Activated T-cell treated with anti-CD3 and anti-CD28 coated beads, Interleukin-2, amount 50 U/mL, for 1 hour (primary cell): ENCODE measurements around the gene SPIN1.

ENCODE experiments used
- DNase-seq: peaks from one replicate; pipeline ENCODE4 v3.0.0-alpha.2; 2020

Gene SPIN1

GRCh38 chr9:88390371-88390990, 2.2 kb downstream of the SPIN1 start:
- DNase-seq = no peak

DNA sequence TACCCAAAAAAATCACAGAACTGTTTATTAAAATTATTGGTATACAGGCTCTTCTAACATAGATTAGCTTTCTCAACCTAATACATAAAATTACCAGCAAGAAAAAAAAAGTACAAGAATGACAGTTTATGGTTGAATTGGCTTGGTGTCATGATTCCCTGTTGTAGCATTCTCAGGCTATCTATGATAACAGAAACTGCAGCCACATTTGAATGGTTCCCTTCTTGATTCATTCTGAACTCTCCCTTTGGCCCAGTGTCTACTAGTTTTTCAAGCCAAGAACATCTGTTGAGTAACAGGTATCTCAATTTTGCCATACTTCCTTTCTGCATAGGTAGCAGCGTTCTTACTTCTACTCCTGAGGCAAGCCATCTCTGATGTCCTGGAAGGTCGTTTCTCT, 3.0 kb downstream of the SPIN1 start:
- no peak for DNase-seq

- no peak for DNase-seq
Observed at GRCh38 chr9:88391921-88392320, 3.7 kb downstream of the SPIN1 start.

- no peak for DNase-seq
Observed at GRCh38 chr9:88392549-88392948, 4.3 kb downstream of the SPIN1 start.

- no peak for DNase-seq
Observed at GRCh38 chr9:88396836-88397577, 8.8 kb downstream of the SPIN1 start.

DNA sequence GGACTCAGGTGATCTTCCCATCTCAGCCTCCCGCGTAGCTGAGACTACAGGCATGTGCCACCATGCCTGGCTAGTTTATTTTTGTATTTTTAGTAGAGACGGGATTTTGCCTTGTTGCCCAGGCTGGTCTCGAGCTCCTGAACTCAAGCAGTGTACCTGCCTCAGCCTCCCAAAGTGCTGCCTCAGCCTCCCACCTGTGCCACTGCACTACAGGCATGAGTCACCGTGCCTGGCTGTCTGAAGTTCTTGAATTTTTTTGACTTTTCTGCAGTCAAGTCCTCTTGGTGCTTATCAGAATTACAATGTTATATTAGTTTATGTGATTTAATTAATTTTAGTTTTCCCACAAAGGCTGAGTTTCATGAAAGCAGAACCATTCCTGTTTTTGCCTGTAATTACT, 9.8 kb downstream of the SPIN1 start:
- DNase-seq = no peak

- DNase-seq = no peak
Observed at GRCh38 chr9:88399966-88400365, 11.7 kb downstream of the SPIN1 start.

GRCh38 chr9:88403340-88403739, 15.1 kb downstream of the SPIN1 start:
- DNase-seq = no peak

DNA sequence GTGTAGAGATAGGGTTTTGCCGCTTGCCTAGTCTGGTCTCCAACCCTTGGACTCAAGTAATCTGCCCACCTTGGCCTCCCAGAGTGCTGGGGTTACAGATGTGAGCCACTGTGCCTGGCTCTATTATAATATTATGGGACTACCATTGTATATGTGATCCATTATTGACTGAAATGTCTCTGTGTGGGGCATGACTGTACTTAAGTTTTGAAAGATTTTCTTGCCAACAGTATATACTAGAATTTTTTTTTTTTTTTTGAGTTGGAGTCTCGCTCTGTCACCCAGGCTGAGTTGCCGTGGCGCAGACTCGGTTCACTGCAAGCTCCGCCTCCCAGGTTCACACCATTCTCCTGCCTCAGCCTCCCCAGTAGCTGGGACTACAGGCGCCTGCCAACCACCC, 17.8 kb downstream of the SPIN1 start:
- DNase-seq = no peak

DNA sequence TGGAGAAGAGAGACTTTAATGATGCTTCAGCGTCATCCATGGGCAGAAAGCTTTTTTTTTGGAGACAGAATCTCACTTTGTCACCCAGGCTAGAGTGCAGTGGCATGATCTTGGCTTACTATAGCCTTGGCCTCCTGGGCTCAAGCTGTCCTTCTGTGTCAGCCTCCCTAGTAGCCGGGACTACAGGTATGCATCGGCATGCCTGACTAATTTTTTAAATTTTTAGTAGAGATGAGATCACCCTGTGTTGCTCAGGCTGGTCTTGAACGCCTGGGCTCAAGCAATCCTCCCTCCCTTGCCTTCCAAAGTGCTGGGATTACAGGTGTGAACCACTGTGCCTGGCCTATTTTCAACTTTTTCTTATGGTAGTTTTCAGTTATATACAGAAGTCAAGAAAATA, 23.2 kb downstream of the SPIN1 start:
- no peak for DNase-seq

DNA sequence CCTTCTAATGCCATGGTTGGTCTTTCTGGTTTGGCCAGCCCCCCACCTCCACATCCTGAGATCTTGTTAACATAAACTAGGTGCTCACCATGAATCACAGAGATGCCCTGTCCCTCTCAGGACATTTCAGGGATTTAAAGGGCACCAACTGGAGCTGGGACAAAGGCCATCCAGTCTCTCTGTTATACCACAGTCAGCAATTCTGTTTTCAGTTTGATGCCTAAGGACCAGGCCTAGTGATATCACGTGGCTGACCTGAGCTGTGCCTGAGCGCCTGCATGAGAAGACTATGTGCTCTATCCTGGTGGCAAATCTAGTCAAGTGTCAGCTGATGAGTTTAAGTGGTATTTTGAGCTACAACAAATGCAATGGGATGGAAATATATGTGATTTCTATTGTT, 26.1 kb downstream of the SPIN1 start:
- no peak for DNase-seq

GRCh38 chr9:88418025-88418424, 29.8 kb downstream of the SPIN1 start:
- DNase-seq = no peak

DNA sequence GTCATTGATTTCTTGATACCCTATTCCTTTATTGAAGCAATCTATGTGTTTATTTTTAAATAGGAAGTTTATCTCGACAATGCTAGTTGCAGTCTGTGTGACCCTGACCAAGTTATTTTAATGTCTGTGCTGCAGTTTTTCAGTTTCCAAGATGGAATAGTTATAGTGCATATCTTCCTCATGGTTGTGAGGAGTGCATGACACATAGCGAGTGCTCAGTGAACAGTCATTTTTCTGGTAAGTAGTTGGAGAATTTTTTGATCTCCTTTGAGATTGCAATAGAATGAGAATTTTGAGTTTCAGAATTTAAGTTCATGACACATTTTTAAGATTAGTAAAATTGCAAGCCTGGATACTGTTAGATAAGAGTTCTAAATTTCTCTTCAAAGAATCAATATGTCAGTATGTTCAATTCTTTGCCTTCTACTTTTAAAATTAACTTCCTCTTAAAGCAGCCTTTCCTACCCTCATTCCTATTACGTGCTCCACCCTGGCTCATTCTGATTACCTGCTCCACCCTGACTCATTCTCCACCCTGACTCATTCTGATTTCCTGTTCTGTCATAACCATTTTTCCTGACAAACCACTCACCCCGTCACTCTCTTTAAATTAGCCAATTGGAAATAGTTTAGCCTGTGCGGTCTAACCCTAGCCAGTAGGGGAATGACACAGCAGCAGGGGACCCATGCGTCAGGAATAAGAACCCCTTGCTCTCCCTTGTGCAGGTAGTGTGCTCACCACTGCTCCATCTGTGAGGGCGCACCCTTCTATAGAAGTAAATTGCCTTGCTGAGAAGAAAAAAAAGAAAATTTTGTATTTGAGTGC, 30.7 kb downstream of the SPIN1 start:
- no peak for DNase-seq

DNA sequence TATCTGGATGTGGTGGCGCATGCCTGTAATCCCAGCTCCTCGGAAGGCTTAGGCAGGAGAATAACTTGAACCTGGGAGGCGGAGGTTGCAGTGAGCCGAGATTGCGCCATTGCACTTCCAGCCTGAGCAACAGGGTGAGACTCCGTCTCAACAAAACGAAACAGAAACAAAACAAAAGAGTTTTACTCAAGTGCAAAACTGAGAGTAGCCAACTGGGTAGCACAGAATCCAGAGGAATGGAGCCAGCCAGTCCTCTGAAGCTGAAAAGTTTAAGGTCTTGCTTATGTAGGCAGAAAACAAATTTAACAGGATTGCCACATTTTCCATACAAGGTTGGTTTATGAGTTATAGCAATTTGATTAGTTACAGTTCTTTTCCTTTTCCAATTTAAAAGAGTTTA, 32.0 kb downstream of the SPIN1 start:
- DNase-seq = no peak

DNA sequence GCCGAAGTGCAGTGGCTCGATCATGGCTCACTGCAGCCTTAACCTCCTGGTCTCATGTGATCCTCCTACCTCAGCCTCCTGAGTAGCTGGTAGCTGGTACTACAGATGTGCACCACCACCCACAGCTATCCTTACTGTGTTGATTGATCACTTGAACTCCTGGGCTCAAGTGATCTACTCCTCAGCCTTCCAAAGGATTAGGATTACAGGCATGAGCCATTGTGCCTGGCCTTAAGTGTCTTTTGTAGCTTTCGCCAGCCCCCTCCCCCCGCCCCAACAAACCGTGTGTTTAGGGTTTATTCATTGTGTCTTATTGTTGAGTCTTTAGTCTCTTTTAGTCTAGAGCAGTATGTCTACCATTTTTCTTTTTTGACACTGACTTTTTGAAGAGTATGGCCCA, 33.1 kb downstream of the SPIN1 start:
- no peak for DNase-seq

- no peak for DNase-seq
Observed at GRCh38 chr9:88425538-88425950, 37.3 kb downstream of the SPIN1 start.

DNA sequence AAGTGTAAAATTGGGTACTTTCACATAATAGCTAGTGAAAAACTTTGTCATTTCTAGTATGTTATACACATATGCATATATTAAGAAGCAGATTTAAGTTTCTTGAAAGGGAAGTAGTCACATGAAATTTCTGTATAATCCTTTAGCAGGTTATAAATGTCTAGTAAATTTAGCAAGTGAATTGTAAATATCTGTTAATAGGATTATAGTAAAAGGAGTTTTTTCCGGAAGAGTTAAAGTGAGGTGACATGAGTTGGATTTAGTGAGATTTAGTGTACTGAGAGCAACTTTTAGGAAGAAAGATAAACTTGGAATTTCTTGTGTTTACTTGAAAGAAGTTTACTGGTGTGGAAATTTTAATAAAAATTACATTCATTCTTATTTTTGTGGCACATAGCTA, 38.4 kb downstream of the SPIN1 start:
- no peak for DNase-seq

DNA sequence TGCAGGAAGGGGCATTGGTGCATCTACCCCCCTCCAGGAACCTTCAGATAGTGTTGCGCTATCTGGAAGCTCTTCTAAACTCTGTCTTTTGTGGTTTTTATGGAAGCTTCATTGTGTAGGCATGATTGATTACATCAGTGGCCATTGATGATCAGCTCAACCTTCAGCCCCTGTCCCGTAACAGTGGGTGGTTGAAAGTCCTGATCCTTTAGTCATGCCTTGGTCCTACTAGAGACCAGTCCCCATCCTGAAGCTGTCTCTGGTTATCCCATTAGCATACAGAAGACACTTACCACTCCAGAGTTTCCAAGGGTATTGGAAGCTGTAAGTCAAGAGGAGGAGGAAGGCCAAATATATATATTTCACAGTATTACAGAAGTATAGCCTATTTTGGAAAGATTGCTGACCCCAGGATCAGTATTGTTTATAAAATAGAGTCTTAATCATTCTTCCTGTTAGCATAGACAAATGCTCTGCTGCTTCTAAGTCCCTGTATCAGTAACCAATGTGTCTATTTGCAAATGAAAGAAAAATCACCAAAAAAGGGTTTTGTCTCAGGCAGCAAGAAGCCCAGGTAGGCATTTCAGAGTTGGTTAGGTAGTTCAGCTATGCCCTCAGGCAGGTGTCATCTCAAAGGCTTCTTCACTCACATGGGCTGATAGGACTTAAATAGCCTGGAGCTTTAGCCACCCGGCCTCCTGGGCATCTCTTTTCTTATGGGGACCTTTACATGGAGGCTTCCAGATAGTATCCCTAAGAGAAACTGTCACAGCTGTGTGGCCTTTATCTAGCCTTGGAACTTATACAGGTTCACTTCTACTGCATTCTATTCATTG, 41.6 kb downstream of the SPIN1 start:
- DNase-seq = no peak

GRCh38 chr9:88433583-88434255, 45.5 kb downstream of the SPIN1 start:
- no peak for DNase-seq

DNA sequence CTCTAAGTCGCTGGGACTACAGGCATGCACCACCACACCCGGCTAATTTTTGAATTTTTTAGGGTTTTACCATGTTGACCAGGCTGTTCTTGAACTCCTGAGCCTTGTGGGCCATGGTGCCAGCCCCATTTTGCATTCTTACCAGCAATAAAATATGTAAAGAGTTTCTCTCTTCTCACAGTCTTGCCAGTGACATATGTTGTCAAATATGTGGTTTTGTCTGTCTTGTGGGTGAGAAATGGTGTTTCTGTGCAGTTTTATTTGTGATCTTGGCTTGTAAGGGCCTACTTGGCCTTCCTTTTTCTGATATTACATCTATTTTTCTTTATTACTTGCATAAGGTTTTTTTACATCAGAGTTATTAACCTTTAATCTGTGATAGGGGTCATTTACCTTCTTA, 47.1 kb downstream of the SPIN1 start:
- no peak for DNase-seq

DNA sequence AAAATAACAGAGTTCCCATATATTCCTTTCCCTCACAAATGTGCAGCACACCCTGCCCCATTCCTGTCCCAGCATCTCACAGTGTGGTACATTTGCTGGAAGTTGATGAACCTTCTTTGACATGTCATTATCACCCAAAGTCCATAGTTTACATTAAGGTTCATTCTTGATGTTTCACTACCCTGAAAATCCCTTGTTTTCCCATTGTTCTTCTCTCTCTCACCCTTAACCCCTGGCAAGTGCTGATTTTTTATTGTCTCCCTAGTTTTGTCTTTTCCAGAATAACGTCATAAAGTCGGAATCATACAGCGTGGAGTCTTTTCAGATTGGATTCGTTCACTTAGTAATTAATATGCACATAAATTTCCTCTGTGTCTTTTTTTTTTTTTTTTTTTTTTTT, 48.1 kb downstream of the SPIN1 start:
- no peak for DNase-seq
